PC-9 (cell line): ENCODE measurements around the gene BHLHE40.

ENCODE experiments used
- CTCF ChIP-seq: fragments of 200-600 bp; sonication (generic); conservative IDR thresholded peaks from 2 replicates; pipeline ENCODE4 v1.6.1; 2017; ENCODE audit warnings: mixed run types, antibody characterized with exemption, mild to moderate bottlenecking, moderate library complexity
- EZH2 ChIP-seq: fragments of 200-600 bp; sonication (generic); IDR thresholded peaks from 2 replicates; pipeline ENCODE4 v1.8.0; 2017; ENCODE audit warnings: antibody characterized with exemption, low read depth

- TF ChIP-seq CTCF (no peak), EZH2 (no peak)
Measured at GRCh38 chr3:5010706-5011554, 31.7 kb downstream of the BHLHE40 start.
